OCI-LY7 (cell line): Measurements from ENCODE around the gene MKNK2. TPM values are rescaled to one million over a fixed set of nuclear protein-coding genes. Genes with fewer than 3 reads are reported as not detected.

Experiments used
- BruUV-seq: library from RNA; stranded (reverse); fragments of 400-500 nt; replicated peaks from 2 replicates; lab custom pipeline; 2021; lab: Mats Ljungman, UMichigan
- CTCF ChIA-PET: fragments of 300-600 bp; sonication (Branson Sonifier 250); formaldehyde crosslinking; loops from one replicate; lab custom pipeline; 2022; ENCODE audit warnings: antibody characterized with exemption; ENCODE audit not compliant: unreplicated experiment; lab: Charles Lee
- POLR2A ChIA-PET: fragments of 300-600 bp; sonication (Branson Sonifier 250); formaldehyde crosslinking; loops from one replicate; lab custom pipeline; 2022; ENCODE audit warnings: antibody characterized with exemption; lab: Charles Lee
- DNase-seq: peaks from one replicate; pipeline ENCODE4 v3.0.0-alpha.2; 2015; ENCODE audit warnings: low spot score
- H2AFZ ChIP-seq: fragments of 200-600 bp; sonication (generic), shearing (Covaris generic); 2 replicates; pipeline ENCODE4 v1.6.1; 2014; ENCODE audit warnings: mild to moderate bottlenecking, antibody characterized with exemption, low read length, moderate library complexity
- H3K27ac ChIP-seq: fragments of 200-600 bp; sonication (generic); 2 replicates; pipeline ENCODE4 v1.5.1; 2014; ENCODE audit warnings: mixed run types, low read depth, mild to moderate bottlenecking, moderate library complexity, low read length, inconsistent platforms; ENCODE audit not compliant: poor library complexity, severe bottlenecking
- H3K36me3 ChIP-seq: fragments of 200-600 bp; sonication (generic); 2 replicates; pipeline ENCODE4 v1.6.1; 2014; ENCODE audit warnings: mild to moderate bottlenecking, antibody characterized with exemption, low read length, moderate library complexity, mixed read lengths; ENCODE audit not compliant: insufficient read depth
- H3K4me1 ChIP-seq: fragments of 200-600 bp; sonication (generic); 2 replicates; pipeline ENCODE4 v1.5.1; 2014; ENCODE audit warnings: mild to moderate bottlenecking, low read length; ENCODE audit not compliant: insufficient read depth, poor library complexity, severe bottlenecking
- H3K4me2 ChIP-seq: fragments of 200-600 bp; sonication (generic); 2 replicates; pipeline ENCODE4 v1.6.1; 2014; ENCODE audit warnings: mild to moderate bottlenecking, low read length
- H3K4me3 ChIP-seq: fragments of 200-600 bp; sonication (generic); 2 replicates; pipeline ENCODE4 v1.5.1; 2014; ENCODE audit warnings: mild to moderate bottlenecking, low read depth, low read length; ENCODE audit not compliant: poor library complexity, severe bottlenecking
- H3K79me2 ChIP-seq: fragments of 200-600 bp; sonication (generic); 2 replicates; pipeline ENCODE4 v1.6.1; 2016; ENCODE audit warnings: low read depth, mild to moderate bottlenecking, low read length, moderate library complexity, mixed read lengths; ENCODE audit not compliant: insufficient read depth
- H3K9me2 ChIP-seq: fragments of 200-600 bp; sonication (generic); 2 replicates; pipeline ENCODE4 v1.6.1; 2016; ENCODE audit warnings: mild to moderate bottlenecking, low read length, mixed read lengths; ENCODE audit not compliant: insufficient read depth
- H3K9me3 ChIP-seq: fragments of 200-600 bp; sonication (generic); 2 replicates; pipeline ENCODE4 v1.6.1; 2014; ENCODE audit warnings: mild to moderate bottlenecking, mixed run types, low read length, mixed read lengths
- H4K20me1 ChIP-seq: fragments of 200-600 bp; sonication (generic); 2 replicates; pipeline ENCODE4 v1.6.1; 2014; ENCODE audit warnings: mild to moderate bottlenecking, antibody characterized with exemption, low read length, moderate library complexity, mixed read lengths; ENCODE audit not compliant: insufficient read depth
- CTCF ChIP-seq: fragments of 200-600 bp; sonication (generic); conservative IDR thresholded peaks from 2 replicates; pipeline ENCODE4 v1.5.1; 2014; ENCODE audit warnings: mild to moderate bottlenecking, antibody characterized with exemption, low read length, moderate library complexity, mixed read lengths
- EZH2phosphoT487 ChIP-seq: fragments of 200-600 bp; sonication (generic); IDR thresholded peaks from 2 replicates; pipeline ENCODE4 v1.6.1; 2018; ENCODE audit warnings: low read depth, borderline replicate concordance, mild to moderate bottlenecking, mixed run types, antibody characterized with exemption, low read length, moderate library complexity, mixed read lengths
- intact Hi-C: fragments of 100-400 bp; cut with micrococcal nuclease; formaldehyde crosslinking; loops from one replicate; pipeline ENCODE4 v1.10.0; 2022; ENCODE audit not compliant: unreplicated experiment
- total RNA-seq, 2 experiments: library from RNA; depleted of rRNA in 1 of 2; stranded (reverse); fragments of >200 nt in 1 of 2; shearing (Covaris generic) in 1 of 2; gene quantifications; 2 replicates each; pipeline ENCODE4 v1.2.3, GENCODE V29; 2014 to 2022

The MKNK2 gene
- total RNA-seq, 2 experiments from 2014 or later = 115 to 225 TPM

DNA sequence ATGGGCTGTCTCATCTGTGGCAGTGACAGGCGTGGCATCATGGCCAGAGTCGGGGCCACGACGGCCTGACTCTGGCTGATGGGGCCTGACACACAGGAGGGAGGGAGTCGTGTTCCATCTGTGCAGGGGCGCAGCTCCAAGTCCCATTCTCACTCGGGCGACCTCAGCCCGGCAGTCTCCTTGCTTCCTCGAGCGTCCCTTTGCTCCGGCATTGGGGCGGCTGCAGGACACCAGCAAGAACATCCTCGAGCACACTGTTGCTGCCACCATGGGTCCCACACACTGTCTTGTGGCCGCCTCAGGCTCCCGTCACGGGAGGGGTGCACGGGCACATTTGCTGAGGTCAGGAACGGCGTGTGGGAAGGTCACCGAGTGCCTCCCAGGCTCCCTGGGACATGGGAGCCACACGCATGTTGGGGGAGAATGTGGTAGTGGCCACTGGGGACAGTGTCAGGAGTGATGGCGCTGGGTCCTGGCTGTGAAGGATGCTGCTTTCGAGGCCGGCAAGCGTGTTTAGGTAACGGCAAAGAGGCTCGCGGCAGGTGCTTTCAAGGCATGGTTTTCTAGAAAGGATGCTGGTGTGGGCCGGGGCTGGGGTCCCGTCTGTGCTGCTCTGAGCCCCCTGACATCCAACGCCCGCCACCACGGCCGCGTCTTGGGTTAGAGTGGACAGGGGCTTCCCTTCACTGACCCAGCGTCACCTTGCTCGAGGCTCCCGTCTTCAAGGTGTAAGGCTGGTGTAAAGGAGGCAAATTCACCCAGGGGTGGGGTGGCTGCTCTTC lies 49.1 kb upstream of the MKNK2 start:
- peaks cover 11% of the 10 kb centered on the region for H3K4me1 ChIP-seq

DNA sequence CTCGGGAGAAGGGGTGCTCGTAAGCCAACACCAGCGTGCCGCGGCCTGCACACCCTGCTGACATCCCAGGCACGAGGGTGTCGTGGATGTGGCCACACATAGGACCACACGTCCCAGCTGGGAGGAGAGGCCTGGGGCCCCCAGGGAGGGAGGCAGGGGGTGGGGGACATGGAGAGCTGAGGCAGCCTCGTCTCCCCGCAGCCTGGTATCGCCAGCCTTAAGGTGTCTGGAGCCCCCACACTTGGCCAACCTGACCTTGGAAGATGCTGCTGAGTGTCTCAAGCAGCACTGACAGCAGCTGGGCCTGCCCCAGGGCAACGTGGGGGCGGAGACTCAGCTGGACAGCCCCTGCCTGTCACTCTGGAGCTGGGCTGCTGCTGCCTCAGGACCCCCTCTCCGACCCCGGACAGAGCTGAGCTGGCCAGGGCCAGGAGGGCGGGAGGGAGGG lies 48.0 kb upstream of the MKNK2 start:
- TF ChIP-seq EZH2phosphoT487 = no peak
- no peak overlapping the region for H3K4me3 ChIP-seq
- H2AFZ ChIP-seq = no peak overlapping the region
- no peaks in the 10 kb centered on the region for H3K9me2 ChIP-seq
- H3K4me2 ChIP-seq = no peak overlapping the region
- ChIA-PET CTCF (no interaction called here), POLR2A (no interaction called here)
- intact Hi-C loops = loop anchor here (10.0 kb wide), 1 partner anchor 526 kb away; no protein-coding TSS in a partner anchor
- H3K9me3 ChIP-seq = no peaks in the 10 kb centered on the region
- no peak overlapping the region for H3K27ac ChIP-seq
- H3K4me1 ChIP-seq = peaks cover 11% of the 10 kb centered on the region
- peaks cover 18% of the 10 kb centered on the region; the same call in 1 of the 2 replicates for H3K79me2 ChIP-seq
- BruUV-seq = no TSS peak
- H3K36me3 ChIP-seq = peaks cover 36% of the 10 kb centered on the region
- no peaks in the 10 kb centered on the region for H4K20me1 ChIP-seq
- no peak for DNase-seq

More for the DNA sequence above, 49.1 kb upstream of the MKNK2 start:
- CTCF ChIA-PET = no interaction called here
- Histone ChIP-seq H3K9me2 (no peaks in the 10 kb centered on the region), H3K36me3 (peaks cover 47% of the 10 kb centered on the region), H3K27ac (no peak overlapping the region), H3K79me2 (peaks cover 16% of the 10 kb centered on the region; the same call in 1 of the 2 replicates), H2AFZ (no peak overlapping the region), H4K20me1 (no peaks in the 10 kb centered on the region), H3K4me2 (no peak overlapping the region), H3K4me3 (no peak overlapping the region), H3K9me3 (no peaks in the 10 kb centered on the region)
- no TSS peak for BruUV-seq
- POLR2A ChIA-PET = no interaction called here
- no peak for DNase-seq
- intact Hi-C loops = loop anchor here (10.0 kb wide), 1 partner anchor 525 kb away; no protein-coding TSS in a partner anchor
- TF ChIP-seq EZH2phosphoT487 (no peak), CTCF (no peak)

DNA sequence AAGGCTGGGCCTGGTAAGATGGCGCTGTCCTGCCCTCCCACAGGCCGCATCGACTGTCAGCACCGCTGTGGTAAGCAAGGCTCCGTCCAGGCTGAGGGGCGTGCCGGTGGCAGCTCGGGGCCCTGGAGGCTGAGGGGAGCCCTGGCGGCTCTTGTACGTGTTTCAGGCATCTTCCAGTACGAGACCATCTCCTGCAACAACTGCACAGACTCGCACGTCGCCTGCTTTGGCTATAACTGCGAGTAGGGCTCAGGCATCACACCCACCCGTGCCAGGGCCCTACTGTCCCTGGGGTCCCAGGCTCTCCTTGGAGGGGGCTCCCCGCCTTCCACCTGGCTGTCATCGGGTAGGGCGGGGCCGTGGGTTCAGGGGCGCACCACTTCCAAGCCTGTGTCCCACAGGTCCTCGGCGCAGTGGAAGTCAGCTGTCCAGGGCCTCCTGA lies 46.9 kb upstream of the MKNK2 start:
- H3K36me3 ChIP-seq = peaks cover 33% of the 10 kb centered on the region; the same call in 1 of the 2 replicates
- H3K4me2 ChIP-seq = peak overlapping the region; percentile 89; the same call in 1 of the 2 replicates
- no peak for DNase-seq
- BruUV-seq = no TSS peak
- CTCF ChIA-PET = no interaction called here
- intact Hi-C loops = loop anchor here (2.0 to 10.0 kb wide), 2 partner anchors 53 to 527 kb away; partner anchors contain the start of gene AP3D1
- H3K79me2 ChIP-seq = peaks cover 28% of the 10 kb centered on the region
- H4K20me1 ChIP-seq = no peaks in the 10 kb centered on the region
- H3K9me3 ChIP-seq = no peaks in the 10 kb centered on the region
- TF ChIP-seq CTCF = no peak
- TF ChIP-seq EZH2phosphoT487 = no peak
- no peaks in the 10 kb centered on the region for H3K9me2 ChIP-seq
- H2AFZ ChIP-seq = no peak overlapping the region
- no peak overlapping the region for H3K27ac ChIP-seq
- POLR2A ChIA-PET = no interaction called here
- H3K4me1 ChIP-seq = peaks cover 21% of the 10 kb centered on the region
- no peak overlapping the region for H3K4me3 ChIP-seq
